GM12872 (cell line): Measurements from ENCODE around the gene MCTP1.

Experiments used
- TF ChIP-seq, protein P1 (sequence below): IDR thresholded peaks from 3 replicates; pipeline ENCODE4 v1.5.1; 2011; ENCODE audit warnings: low read depth, mild to moderate bottlenecking, low read length, moderate library complexity; ENCODE audit not compliant: insufficient read depth

MCTP1 gene

DNA sequence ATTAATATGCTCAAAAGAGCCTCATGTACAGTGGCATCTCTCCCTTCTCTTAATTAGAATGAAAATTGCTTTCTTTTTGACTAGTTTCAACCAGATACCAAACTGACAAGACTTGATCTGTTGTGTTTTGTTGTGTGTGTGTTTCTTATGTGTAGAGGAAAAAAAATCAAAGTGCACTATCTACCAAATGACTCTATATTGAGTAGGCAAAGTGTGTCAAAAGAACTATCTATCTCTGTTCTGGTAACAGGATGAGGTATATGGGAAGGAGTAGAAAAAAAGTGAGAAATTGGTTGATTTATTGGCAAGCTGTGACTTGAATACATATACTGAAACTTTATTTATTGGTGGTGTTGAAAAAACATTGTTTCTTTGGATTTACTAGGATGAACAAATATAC is 476.4 kb downstream of the MCTP1 start:
- TF ChIP-seq, protein P1, sequence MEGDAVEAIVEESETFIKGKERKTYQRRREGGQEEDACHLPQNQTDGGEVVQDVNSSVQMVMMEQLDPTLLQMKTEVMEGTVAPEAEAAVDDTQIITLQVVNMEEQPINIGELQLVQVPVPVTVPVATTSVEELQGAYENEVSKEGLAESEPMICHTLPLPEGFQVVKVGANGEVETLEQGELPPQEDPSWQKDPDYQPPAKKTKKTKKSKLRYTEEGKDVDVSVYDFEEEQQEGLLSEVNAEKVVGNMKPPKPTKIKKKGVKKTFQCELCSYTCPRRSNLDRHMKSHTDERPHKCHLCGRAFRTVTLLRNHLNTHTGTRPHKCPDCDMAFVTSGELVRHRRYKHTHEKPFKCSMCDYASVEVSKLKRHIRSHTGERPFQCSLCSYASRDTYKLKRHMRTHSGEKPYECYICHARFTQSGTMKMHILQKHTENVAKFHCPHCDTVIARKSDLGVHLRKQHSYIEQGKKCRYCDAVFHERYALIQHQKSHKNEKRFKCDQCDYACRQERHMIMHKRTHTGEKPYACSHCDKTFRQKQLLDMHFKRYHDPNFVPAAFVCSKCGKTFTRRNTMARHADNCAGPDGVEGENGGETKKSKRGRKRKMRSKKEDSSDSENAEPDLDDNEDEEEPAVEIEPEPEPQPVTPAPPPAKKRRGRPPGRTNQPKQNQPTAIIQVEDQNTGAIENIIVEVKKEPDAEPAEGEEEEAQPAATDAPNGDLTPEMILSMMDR = no peak

DNA sequence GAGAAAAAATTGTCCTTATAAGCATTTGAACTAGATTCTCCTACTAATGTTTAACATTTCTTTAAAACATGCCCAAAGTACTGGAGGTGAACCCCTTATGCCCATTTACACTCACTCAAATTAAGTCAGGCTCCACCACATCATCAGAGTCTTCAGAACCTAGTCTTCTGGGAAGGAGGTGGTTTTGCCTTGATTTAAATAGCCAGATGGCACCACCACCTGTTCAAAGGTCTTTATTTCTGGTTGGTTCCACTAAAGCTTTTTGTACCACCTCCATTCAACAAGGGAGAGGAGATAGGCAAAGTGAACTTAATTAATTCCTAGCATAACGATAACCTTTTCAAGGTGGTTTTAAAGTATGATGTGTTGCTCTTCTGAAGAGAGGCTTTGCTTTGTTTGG is 476.9 kb downstream of the MCTP1 start:
- TF ChIP-seq, protein P1 = no peak

DNA sequence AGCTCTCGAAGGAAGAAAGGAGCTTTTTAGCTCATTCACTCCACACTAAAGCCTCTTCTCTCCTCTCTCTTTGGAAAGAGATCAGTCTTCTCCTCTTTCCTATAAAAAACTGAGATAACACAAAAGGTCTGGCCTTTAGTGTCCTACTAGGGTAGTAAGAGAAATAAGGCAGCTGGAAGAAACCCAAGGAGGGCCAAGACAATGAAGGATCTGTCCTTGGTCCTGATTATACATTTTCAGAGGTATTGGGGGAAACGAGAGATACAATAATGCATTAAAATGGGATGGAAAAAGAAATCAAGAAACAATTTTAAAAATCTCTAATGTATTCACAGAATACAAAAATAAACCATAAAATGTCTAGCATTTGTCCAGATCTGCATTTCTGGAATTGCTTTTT is 482.4 kb downstream of the MCTP1 start:
- TF ChIP-seq, protein P1 = no peak

DNA sequence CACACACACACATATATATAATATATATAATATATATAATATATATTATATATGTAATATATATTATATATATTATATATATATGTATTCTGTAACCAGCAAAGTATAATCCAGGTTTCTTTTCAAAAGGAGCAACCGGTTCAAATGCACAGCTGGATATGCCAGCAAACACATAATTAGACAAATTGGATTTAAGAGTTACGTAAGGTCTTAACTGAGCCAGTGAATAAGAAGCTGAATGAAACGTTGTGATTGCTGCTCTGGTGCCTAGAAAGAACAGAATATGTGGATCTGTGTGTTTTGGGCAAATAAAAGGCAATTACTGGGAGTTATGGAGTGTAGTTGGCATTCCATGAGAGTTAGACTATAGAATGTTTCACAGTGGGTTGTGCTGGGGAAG is 488.3 kb downstream of the MCTP1 start:
- TF ChIP-seq, protein P1 = no peak

DNA sequence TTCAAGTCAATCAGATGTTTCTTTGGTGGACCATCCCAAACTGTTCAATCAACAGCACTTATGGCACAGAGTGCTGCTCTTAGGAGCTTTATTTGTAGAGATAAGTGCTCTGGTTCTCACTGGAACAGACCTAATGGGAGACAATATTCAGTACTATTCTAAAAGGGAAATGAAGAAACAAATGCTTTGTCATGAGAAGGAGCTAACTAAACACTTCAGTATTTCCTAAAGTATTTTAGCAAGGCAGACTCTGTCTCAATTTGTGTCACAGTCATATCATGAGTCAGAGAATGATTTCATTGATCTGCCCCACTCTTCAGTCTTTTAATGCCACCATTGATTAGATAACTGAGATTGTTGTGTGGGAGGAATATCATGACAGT is 491.1 kb downstream of the MCTP1 start:
- TF ChIP-seq, protein P1 = no peak

DNA sequence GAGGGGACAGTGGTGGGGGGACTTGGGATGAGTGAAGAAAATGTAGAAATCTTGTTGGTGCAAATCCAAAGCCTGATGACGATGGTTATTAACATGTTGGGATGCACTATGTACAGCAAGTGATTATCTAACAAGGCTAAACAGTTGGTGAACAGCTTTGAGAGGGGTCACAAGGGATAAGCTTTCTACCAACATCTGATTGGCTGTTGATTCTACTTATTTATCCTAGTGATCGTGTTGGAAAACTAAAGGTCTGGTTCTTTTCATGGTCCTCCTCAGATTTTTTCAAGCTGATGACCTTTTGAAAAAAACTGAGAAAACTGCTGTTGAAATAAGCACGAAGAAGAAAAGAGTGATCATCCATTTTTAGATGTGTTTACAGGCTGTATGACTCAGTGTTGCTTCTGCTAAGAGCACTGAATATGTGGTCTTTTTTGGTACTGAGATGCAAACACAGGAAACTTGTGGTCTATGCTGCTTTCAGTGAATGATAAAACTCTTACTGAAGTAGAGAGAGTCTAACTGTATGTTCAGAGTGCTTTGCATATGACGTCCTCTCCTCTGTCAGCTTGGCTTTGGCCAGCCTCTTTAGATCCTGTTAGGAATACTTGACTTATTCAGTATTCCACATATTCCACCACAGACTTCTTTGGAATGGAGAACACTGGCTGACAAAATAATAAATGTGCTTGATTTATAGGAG is 491.6 kb downstream of the MCTP1 start:
- TF ChIP-seq, protein P1 = no peak

DNA sequence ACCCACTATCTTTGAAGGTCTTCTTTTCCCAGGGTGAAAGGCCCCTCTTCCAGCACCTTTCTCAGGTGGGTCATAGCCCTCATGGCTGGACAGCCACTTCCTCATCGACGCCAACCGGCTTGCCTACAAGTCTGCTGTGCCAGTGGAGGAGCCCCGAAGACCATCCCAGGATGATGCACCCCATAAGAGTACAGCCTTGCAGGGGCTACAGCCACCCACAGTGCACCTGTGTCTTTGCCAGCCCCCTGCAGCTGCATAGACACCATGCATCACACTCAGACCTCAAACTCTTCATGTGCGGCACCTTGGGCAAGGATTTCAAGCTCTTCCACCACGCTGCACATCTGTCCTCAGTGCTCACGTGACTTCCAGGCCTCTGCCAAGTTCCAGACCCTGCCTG is 493.1 kb downstream of the MCTP1 start:
- TF ChIP-seq, protein P1 = no peak
